BJ (cell line): Measurements from ENCODE around the gene CDC23. TPM values are rescaled to one million over a fixed set of nuclear protein-coding genes. Genes with fewer than 3 reads are reported as not detected.

Experiments
- CTCF ChIA-PET: fragments of 350-600 bp; formaldehyde crosslinking; extraction: SDS; loops from one replicate; lab custom pipeline; 2021; ENCODE audit warnings: antibody characterized with exemption, inconsistent platforms; lab: Yijun Ruan, JAX
- POLR2A ChIA-PET: fragments of 300-600 bp; sonication (Branson Sonifier 250); formaldehyde crosslinking; extraction: SDS; loops from one replicate; lab custom pipeline; 2021; ENCODE audit warnings: antibody characterized with exemption; lab: Charles Lee
- DNase-seq: peaks from one replicate; pipeline ENCODE4 v3.0.0-alpha.2; 2011; ENCODE audit warnings: low read depth
- H3K27me3 ChIP-seq: 2 replicates; pipeline ENCODE4 v1.6.0; 2011; ENCODE audit warnings: low read length; ENCODE audit not compliant: control insufficient read depth, insufficient read depth
- H3K36me3 ChIP-seq: 2 replicates; pipeline ENCODE4 v1.5.1; 2011; ENCODE audit warnings: low read length; ENCODE audit not compliant: control insufficient read depth, insufficient read depth
- H3K4me3 ChIP-seq: 2 replicates; pipeline ENCODE4 v1.5.1; 2011; ENCODE audit warnings: low read depth, mild to moderate bottlenecking, control low read depth, low read length
- CTCF ChIP-seq: IDR thresholded peaks from 2 replicates; pipeline ENCODE4 v1.5.1; 2011; ENCODE audit warnings: low read depth, mild to moderate bottlenecking, control low read depth, inconsistent platforms, low read length, moderate library complexity; ENCODE audit not compliant: insufficient read depth
- polyA plus RNA-seq: library from polyadenylated mRNA; depleted of rRNA; stranded (reverse); fragments of >200 nt; gene quantifications from 2 replicates; pipeline ENCODE4 v1.2.3, GENCODE V29; 2011; rRNA removed

Gene CDC23
- polyA plus RNA-seq, 1 experiment = 20.9 TPM

- POLR2A ChIA-PET = no interaction called here
Observed at GRCh38 chr5:138138949-138139780, 74.0 kb downstream of the CDC23 start, which contains the start of gene NME5. TSS of gene NME5 (minus strand) at chr5:138139428. CDS start at chr5:138138780, 648 bp downstream.

More at GRCh38 chr5:138138949-138139780, 74.0 kb downstream of the CDC23 start, which contains the start of gene NME5:
- H3K4me3 ChIP-seq = peak within 1 kb of the TSS; percentile 59
- CTCF ChIA-PET = interaction anchor here (1.1 to 1.9 kb wide), 2 partner anchors 9 to 61 kb away, joined by 5 to 6 read pairs; no protein-coding TSS in a partner anchor
- TF ChIP-seq CTCF = no peak
- no peaks in the 10 kb centered on the region for H3K36me3 ChIP-seq
- no peaks in the 10 kb centered on the region for H3K27me3 ChIP-seq
- no peak for DNase-seq

Other genes starting within 250 kb of the CDC23 start
- gene FAM13B, start 180.2 kb downstream of the CDC23 start, polyA plus RNA-seq = 12.6 and 22.3 TPM in 2 replicates
- not detected in 2 replicates for gene WNT8A, start 129.3 kb downstream of the CDC23 start, polyA plus RNA-seq
- gene NME5, start 73.9 kb downstream of the CDC23 start, polyA plus RNA-seq = 0.31 and 1.3 TPM in 2 replicates
- gene BRD8, start 34.7 kb downstream of the CDC23 start, polyA plus RNA-seq = 51.7 and 56.8 TPM in 2 replicates
- 49.2 and 54.5 TPM in 2 replicates for gene KIF20A, start 34.2 kb downstream of the CDC23 start, polyA plus RNA-seq
- gene GFRA3, start 61.3 kb upstream of the CDC23 start, polyA plus RNA-seq = not detected in 2 replicates
- 7.8 and 8.7 TPM in 2 replicates for gene CDC25C, start 118.5 kb upstream of the CDC23 start, polyA plus RNA-seq
- 30.1 and 31.3 TPM in 2 replicates for gene FAM53C, start 124.9 kb upstream of the CDC23 start, polyA plus RNA-seq
- 20.4 and 21.2 TPM in 2 replicates for gene KDM3B, start 139.4 kb upstream of the CDC23 start, polyA plus RNA-seq
- 12.0 and 14.0 TPM in 2 replicates for gene REEP2, start 225.7 kb upstream of the CDC23 start, polyA plus RNA-seq